ENCODE measurements around the gene MRPL39.

The MRPL39 gene

GRCh38 chr21:25536752-25537151 is 70.5 kb downstream of the MRPL39 start:
- DNase-seq (ENCODE audit: low spot score), result no peak

GRCh38 chr21:25535849-25536248 is 71.4 kb downstream of the MRPL39 start:
- no peak for DNase-seq (ENCODE audit: low spot score)

Measured in D341Med (cell line).